Measurements from ENCODE around the gene TBL1X. TPM values are rescaled to one million over a fixed set of nuclear protein-coding genes. Genes with fewer than 3 reads are reported as not detected.

TBL1X gene
- polyA plus RNA-seq, 4 donors, result 0.89 to 9.6 (median 3.9) TPM

DNA sequence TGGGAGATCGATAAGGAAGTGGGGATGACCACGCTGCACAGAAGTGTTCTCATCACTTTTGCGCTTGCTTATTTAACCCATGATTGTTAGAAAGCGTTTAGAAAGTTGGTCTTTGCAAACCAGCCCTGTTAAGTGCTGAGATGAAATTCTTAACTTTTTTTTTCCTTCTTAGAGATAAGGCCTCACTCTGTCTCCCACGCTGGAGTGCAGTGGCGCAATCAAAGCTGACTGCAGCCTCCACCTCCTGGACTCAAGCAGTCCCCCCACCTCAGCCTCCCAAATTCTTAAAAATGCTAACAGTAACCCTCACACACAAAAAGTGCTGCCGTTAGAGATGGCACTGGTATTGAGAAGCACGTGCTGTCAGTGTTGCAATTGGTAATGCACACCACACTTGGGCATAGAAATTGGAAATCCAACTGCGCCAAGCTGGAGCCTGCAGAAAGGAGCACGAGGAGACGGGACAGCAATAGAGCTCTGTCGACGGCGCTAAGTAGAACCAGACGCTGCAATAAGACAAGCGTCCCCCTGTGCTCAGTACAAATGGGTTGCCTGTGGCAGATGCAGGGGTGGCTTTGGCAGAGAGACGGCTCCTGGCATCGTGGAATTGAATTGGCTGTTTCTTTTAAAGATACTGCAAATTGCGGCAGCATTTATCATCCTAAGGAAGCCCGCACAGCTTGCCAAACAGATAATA is 113.4 kb downstream of the TBL1X start:
- DNase-seq (no peak), FAIRE-seq (no peak)
- Histone ChIP-seq H3K27me3 (ENCODE audit: control insufficient read depth in 3 of 3, insufficient read depth in 3 of 3, low read length in 3 of 3) (no peaks in the 10 kb centered on the region), H3K4me3 (ENCODE audit: low read depth in 1 of 3, low read length in 3 of 3) (no peak overlapping the region), H3K36me3 (ENCODE audit: control insufficient read depth in 3 of 3, insufficient read depth in 2 of 3, low read depth in 1 of 3, low read length in 3 of 3) (no peaks in the 10 kb centered on the region), H3K4me1 (ENCODE audit: control insufficient read depth in 3 of 3, insufficient read depth in 2 of 3, low read depth in 1 of 3, low read length in 2 of 3) (peaks cover 2 to 14% (median 4%) of the 10 kb centered on the region in 3 donors), H3K9me3 (ENCODE audit: control insufficient read depth in 2 of 2, insufficient read depth in 1 of 2, low read depth in 1 of 2, low read length in 1 of 2) (no peaks in the 10 kb centered on the region), H3K27ac (ENCODE audit: low read depth in 1 of 3, low read length in 2 of 3) (no peak overlapping the region)
- WGBS, 3 donors, result 79 to 84% (median 83%) methylated on average over 20 of the region's 20 CpGs

DNA sequence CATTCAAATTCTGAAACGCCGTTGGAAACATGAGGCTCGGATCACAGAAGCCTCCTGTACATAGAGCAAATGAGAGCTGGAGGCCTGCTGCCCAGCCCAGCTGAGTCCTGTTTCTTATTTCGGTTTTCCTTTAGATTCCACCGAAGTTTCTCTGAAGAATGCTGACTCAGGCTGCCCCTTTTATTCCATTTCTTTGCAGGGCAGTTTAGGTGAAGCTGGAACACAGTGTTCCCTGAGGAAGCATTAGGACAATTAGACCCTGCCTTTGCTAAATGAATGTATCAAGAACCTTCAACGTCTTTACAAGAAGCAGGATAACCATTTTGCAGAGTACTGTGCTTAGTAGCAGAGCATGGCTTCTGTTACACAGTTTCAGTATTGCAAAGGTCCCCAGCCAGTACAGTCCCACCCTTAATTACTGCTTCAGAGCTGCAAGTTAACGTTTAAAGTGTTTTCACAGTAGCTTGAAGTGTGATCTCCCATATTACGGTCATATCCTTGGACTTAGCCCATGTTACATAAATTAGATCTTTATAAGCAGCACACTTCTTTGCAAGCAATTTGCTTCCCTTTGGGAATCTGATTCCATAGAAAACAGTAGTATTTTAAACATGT is 117.0 kb downstream of the TBL1X start:
- Histone ChIP-seq H3K9me3 (ENCODE audit: control insufficient read depth in 2 of 2, insufficient read depth in 1 of 2, low read depth in 1 of 2, low read length in 1 of 2) (no peaks in the 10 kb centered on the region), H3K27me3 (ENCODE audit: control insufficient read depth in 3 of 3, insufficient read depth in 3 of 3, low read length in 3 of 3) (no peaks in the 10 kb centered on the region), H3K4me3 (ENCODE audit: low read depth in 1 of 3, low read length in 3 of 3) (no peak overlapping the region), H3K4me1 (ENCODE audit: control insufficient read depth in 3 of 3, insufficient read depth in 2 of 3, low read depth in 1 of 3, low read length in 2 of 3) (peaks cover 0 to 9% (median 0%) of the 10 kb centered on the region in 3 donors), H3K36me3 (ENCODE audit: control insufficient read depth in 3 of 3, insufficient read depth in 2 of 3, low read depth in 1 of 3, low read length in 3 of 3) (no peaks in the 10 kb centered on the region), H3K27ac (ENCODE audit: low read depth in 1 of 3, low read length in 2 of 3) (peak overlapping the region in 1 of 3 donors; percentile 47)
- FAIRE-seq (no peak), DNase-seq (peak; percentile 54 to 55)
- 18 to 44% (median 43%) methylated on average over 7 to 8 of the region's 8 CpGs for WGBS, 3 donors

DNA sequence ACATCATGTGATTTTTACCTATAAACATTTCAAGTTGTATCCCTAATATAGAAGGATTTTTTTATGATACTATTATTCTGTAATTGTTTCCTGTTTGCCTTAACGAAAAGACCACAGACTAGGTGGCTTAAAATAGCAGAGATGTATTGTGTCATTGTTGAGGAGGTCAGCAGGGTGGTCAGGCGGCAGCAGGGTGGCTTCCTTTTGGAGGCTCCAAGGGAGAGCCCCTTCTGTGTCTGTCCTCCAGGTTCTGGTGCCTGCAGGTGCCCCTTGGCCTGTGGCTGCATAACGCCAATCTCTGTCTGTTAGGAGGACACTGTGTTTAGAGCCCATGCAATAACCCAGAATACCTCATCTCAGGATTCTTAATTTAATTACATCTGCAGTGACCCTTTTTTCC is 118.1 kb downstream of the TBL1X start:
- H3K27me3 ChIP-seq (ENCODE audit: control insufficient read depth in 3 of 3, insufficient read depth in 3 of 3, low read length in 3 of 3), result no peaks in the 10 kb centered on the region
- DNase-seq (no peak), FAIRE-seq (no peak)
- H3K36me3 ChIP-seq (ENCODE audit: control insufficient read depth in 3 of 3, insufficient read depth in 2 of 3, low read depth in 1 of 3, low read length in 3 of 3), result no peaks in the 10 kb centered on the region
- H3K4me1 ChIP-seq (ENCODE audit: control insufficient read depth in 3 of 3, insufficient read depth in 2 of 3, low read depth in 1 of 3, low read length in 2 of 3), result peaks cover 0 to 9% (median 0%) of the 10 kb centered on the region in 3 donors
- WGBS, 3 donors, result 63 to 75% (median 68%) methylated on average over 3 of the region's 3 CpGs
- H3K9me3 ChIP-seq (ENCODE audit: control insufficient read depth in 2 of 2, insufficient read depth in 1 of 2, low read depth in 1 of 2, low read length in 1 of 2), result no peaks in the 10 kb centered on the region
- no peak overlapping the region for H3K4me3 ChIP-seq (ENCODE audit: low read depth in 1 of 3, low read length in 3 of 3)
- H3K27ac ChIP-seq (ENCODE audit: low read depth in 1 of 3, low read length in 2 of 3), result no peak overlapping the region

DNA sequence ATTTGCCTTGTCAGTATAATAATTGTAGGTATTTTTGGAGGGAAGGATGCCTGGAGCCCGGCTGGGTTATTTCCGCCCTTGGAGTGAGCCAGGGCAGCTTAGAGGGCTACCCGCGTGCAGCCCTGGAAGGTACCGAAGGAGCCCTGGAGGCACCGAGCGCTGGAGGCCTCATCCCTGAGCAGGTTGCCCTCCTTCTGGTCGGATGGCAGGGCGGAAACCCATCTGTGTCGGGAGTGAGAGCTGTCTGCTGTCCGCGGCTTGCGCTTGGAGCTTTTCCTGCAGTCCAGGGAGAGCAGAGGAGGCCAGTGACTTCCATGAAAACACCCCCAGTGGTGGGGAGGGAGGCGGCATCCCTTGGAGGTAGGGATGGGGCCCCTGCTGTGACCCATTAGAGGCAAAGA is 122.1 kb downstream of the TBL1X start:
- DNase-seq, result no peak

DNA sequence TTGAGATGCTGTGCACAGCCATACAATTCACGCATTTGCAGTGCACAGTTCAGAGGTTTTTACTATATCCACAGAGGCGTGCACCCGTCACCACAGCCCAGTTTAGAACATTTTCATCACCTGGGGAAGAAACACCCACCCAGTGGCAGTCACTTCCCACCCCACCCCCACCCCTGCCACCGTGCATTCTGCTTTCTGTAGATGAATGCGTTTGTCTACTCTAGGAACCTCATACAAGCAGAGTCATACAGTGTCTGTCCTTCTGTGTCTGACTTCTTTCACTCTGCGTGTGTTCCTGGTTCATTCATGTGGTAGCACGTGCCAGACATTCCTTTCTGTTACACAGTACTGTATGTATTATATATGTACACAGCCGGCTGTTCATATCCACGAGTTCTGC is 122.8 kb downstream of the TBL1X start:
- FAIRE-seq (no peak), DNase-seq (no peak)
- H3K27me3 ChIP-seq (ENCODE audit: control insufficient read depth in 3 of 3, insufficient read depth in 3 of 3, low read length in 3 of 3), result no peaks in the 10 kb centered on the region
- H3K36me3 ChIP-seq (ENCODE audit: control insufficient read depth in 3 of 3, insufficient read depth in 2 of 3, low read depth in 1 of 3, low read length in 3 of 3), result no peaks in the 10 kb centered on the region
- H3K9me3 ChIP-seq (ENCODE audit: control insufficient read depth in 2 of 2, insufficient read depth in 1 of 2, low read depth in 1 of 2, low read length in 1 of 2), result peaks cover 0 to 3% of the 10 kb centered on the region in 2 donors
- WGBS, 3 donors, result 70 to 88% (median 70%) methylated on average over 8 to 9 of the region's 9 CpGs
- H3K27ac ChIP-seq (ENCODE audit: low read depth in 1 of 3, low read length in 2 of 3), result no peak overlapping the region
- no peak overlapping the region for H3K4me3 ChIP-seq (ENCODE audit: low read depth in 1 of 3, low read length in 3 of 3)
- no peaks in the 10 kb centered on the region for H3K4me1 ChIP-seq (ENCODE audit: control insufficient read depth in 3 of 3, insufficient read depth in 2 of 3, low read depth in 1 of 3, low read length in 2 of 3)

More for the DNA sequence above, 122.1 kb downstream of the TBL1X start:
- Histone ChIP-seq H3K4me1 (ENCODE audit: control insufficient read depth in 3 of 3, insufficient read depth in 2 of 3, low read depth in 1 of 3, low read length in 2 of 3) (no peaks in the 10 kb centered on the region), H3K36me3 (ENCODE audit: control insufficient read depth in 3 of 3, insufficient read depth in 2 of 3, low read depth in 1 of 3, low read length in 3 of 3) (no peaks in the 10 kb centered on the region), H3K27me3 (ENCODE audit: control insufficient read depth in 3 of 3, insufficient read depth in 3 of 3, low read length in 3 of 3) (no peaks in the 10 kb centered on the region), H3K9me3 (ENCODE audit: control insufficient read depth in 2 of 2, insufficient read depth in 1 of 2, low read depth in 1 of 2, low read length in 1 of 2) (peaks cover 0 to under 1% of the 10 kb centered on the region in 2 donors), H3K4me3 (ENCODE audit: low read depth in 1 of 3, low read length in 3 of 3) (no peak overlapping the region), H3K27ac (ENCODE audit: low read depth in 1 of 3, low read length in 2 of 3) (no peak overlapping the region)
- no peak for FAIRE-seq
- 85 to 97% (median 93%) methylated on average over 13 to 14 of the region's 14 CpGs for WGBS, 3 donors

DNA sequence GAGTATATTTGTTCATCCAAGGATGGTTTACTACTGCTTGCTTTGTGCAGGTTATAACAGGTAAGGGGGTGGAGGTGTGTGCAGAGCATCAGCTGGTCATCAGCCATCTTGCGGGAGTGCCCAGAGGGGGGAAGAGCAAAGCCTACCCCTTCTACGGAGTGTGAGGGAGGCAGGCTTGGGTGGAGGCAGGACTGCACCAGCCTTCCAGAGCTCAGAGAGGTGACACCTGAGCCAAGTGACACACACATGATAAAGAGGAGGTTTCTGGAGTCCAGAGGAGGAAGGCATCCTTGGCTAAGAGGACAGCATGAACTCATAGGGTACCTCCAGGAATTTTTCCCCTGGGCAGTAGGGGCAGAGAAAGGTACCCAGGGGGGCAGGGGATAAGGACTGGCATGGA is 126.6 kb downstream of the TBL1X start:
- H3K36me3 ChIP-seq (ENCODE audit: control insufficient read depth in 3 of 3, insufficient read depth in 2 of 3, low read depth in 1 of 3, low read length in 3 of 3), result no peaks in the 10 kb centered on the region
- H3K4me3 ChIP-seq (ENCODE audit: low read depth in 1 of 3, low read length in 3 of 3), result no peak overlapping the region
- H3K9me3 ChIP-seq (ENCODE audit: control insufficient read depth in 2 of 2, insufficient read depth in 1 of 2, low read depth in 1 of 2, low read length in 1 of 2), result peaks cover 0 to 3% of the 10 kb centered on the region in 2 donors
- no peaks in the 10 kb centered on the region for H3K27me3 ChIP-seq (ENCODE audit: control insufficient read depth in 3 of 3, insufficient read depth in 3 of 3, low read length in 3 of 3)
- 84 to 100% (median 91%) methylated on average over 2 of the region's 2 CpGs for WGBS, 3 donors
- DNase-seq (no peak), FAIRE-seq (no peak)
- H3K4me1 ChIP-seq (ENCODE audit: control insufficient read depth in 3 of 3, insufficient read depth in 2 of 3, low read depth in 1 of 3, low read length in 2 of 3), result no peaks in the 10 kb centered on the region
- H3K27ac ChIP-seq (ENCODE audit: low read depth in 1 of 3, low read length in 2 of 3), result no peak overlapping the region

DNA sequence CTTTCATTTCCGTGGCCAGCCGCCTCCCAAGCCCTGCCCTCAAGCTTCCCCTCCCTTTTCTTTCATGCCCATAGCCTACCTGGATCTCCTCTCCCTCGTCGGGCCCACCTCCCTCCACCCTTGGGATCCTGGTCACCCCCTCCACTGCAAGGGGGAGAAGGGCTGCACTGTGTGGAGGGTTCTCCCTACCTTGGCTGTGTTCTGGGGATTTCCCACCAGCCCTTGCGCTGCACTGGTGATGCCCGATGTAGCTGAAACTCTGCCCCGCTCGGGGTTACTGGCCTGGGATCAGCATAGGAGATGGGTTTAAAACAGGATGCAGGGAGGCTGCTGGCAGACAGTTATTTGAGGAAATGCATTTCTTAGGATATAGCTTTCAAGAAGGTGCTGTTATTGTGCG is 128.9 kb downstream of the TBL1X start:
- DNase-seq (no peak), FAIRE-seq (no peak)
- Histone ChIP-seq H3K27ac (ENCODE audit: low read depth in 1 of 3, low read length in 2 of 3) (no peak overlapping the region), H3K4me1 (ENCODE audit: control insufficient read depth in 3 of 3, insufficient read depth in 2 of 3, low read depth in 1 of 3, low read length in 2 of 3) (no peaks in the 10 kb centered on the region), H3K4me3 (ENCODE audit: low read depth in 1 of 3, low read length in 3 of 3) (no peak overlapping the region), H3K36me3 (ENCODE audit: control insufficient read depth in 3 of 3, insufficient read depth in 2 of 3, low read depth in 1 of 3, low read length in 3 of 3) (no peaks in the 10 kb centered on the region), H3K9me3 (ENCODE audit: control insufficient read depth in 2 of 2, insufficient read depth in 1 of 2, low read depth in 1 of 2, low read length in 1 of 2) (peaks cover 0 to 3% of the 10 kb centered on the region in 2 donors), H3K27me3 (ENCODE audit: control insufficient read depth in 3 of 3, insufficient read depth in 3 of 3, low read length in 3 of 3) (no peaks in the 10 kb centered on the region)
- WGBS, 3 donors, result 84 to 96% (median 87%) methylated on average over 9 of the region's 9 CpGs

DNA sequence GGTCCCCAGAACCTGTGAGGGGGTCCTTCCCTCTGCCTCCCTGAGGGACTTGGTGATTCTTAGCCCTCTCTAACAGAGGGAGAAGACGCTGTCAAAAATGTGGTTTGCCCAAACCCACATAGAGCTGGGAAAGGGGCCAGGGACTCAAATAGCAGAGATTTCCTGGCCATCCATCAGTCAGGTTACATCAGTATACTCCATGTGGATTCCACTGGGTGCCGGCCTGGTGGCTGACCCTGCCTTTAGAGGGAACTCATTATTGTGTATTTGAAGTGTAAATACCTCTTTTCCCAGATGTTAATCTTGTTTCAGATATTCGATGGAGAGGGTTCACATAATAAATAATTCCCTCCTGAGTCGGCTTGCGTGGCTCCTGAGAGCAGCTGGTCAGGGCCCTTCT is 130.3 kb downstream of the TBL1X start:
- Histone ChIP-seq H3K4me1 (ENCODE audit: control insufficient read depth in 3 of 3, insufficient read depth in 2 of 3, low read depth in 1 of 3, low read length in 2 of 3) (no peaks in the 10 kb centered on the region), H3K27me3 (ENCODE audit: control insufficient read depth in 3 of 3, insufficient read depth in 3 of 3, low read length in 3 of 3) (no peaks in the 10 kb centered on the region), H3K9me3 (ENCODE audit: control insufficient read depth in 2 of 2, insufficient read depth in 1 of 2, low read depth in 1 of 2, low read length in 1 of 2) (peaks cover 0 to 3% of the 10 kb centered on the region in 2 donors), H3K27ac (ENCODE audit: low read depth in 1 of 3, low read length in 2 of 3) (no peak overlapping the region), H3K36me3 (ENCODE audit: control insufficient read depth in 3 of 3, insufficient read depth in 2 of 3, low read depth in 1 of 3, low read length in 3 of 3) (no peaks in the 10 kb centered on the region), H3K4me3 (ENCODE audit: low read depth in 1 of 3, low read length in 3 of 3) (no peak overlapping the region)
- WGBS, 3 donors, result 70 to 86% (median 73%) methylated on average over 5 of the region's 5 CpGs
- no peak for FAIRE-seq
- DNase-seq, result no peak
